ENCODE measurements around the gene ZNF773. TPM values are rescaled to one million over a fixed set of nuclear protein-coding genes. Genes with fewer than 3 reads are reported as not detected.
"Not testable (repeated sequence)": the region's sequence is repeated elsewhere in the genome, so short reads cannot be mapped to it uniquely, and the experiment has no call there.

The ZNF773 gene
- total RNA-seq (2014; rRNA removed; shearing (Covaris generic)), result 7.2 and 9.3 TPM in 2 replicates

- not testable (repeated sequence) for H3K36me3 ChIP-seq (replicated peaks; ENCODE audit: control insufficient read depth, insufficient read depth, low read length); H3K27me3 ChIP-seq (ENCODE audit: control insufficient read depth, insufficient read depth, low read length)
- peak within 1 kb of the TSS; percentile 73 for H3K4me3 ChIP-seq (ENCODE audit: insufficient read depth, low read depth, low read length)
- peak; percentile 94 for DNase-seq
Measured at GRCh38 chr19:57499680-57500395, at the start of gene ZNF773. TSS of gene ZNF773 (plus strand) at chr19:57499938. CDS start at chr19:57500081, 143 bp downstream.

DNA sequence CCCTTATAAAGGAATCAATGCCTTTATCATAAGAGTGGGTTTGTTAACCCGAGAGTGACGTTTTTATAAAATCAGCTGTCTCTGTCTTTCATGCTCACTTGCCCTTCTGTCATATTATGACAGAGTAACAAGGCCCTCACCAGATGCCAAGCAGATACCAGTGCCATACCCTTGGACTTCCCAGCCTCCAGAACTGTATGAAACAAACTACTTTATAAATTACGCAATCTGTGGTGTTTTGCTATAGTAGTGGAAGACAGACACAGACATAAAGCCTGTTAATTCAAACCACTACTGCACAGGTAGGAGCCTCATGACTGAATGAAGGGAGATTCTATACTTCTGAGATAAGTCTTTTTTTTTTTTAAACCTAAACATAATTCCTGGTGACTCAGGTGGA lies 47.4 kb upstream of the ZNF773 start:
- Histone ChIP-seq H3K36me3 (replicated peaks; ENCODE audit: control insufficient read depth, insufficient read depth, low read length) (no peaks in the 10 kb centered on the region), H3K4me3 (ENCODE audit: insufficient read depth, low read depth, low read length) (no peak overlapping the region), H3K27me3 (ENCODE audit: control insufficient read depth, insufficient read depth, low read length) (no peaks in the 10 kb centered on the region)
- DNase-seq, result no peak

GRCh38 chr19:57465680-57466381 lies 33.9 kb upstream of the ZNF773 start:
- H3K36me3 ChIP-seq (replicated peaks; ENCODE audit: control insufficient read depth, insufficient read depth, low read length), result no peaks in the 10 kb centered on the region
- peak; percentile 55 for DNase-seq
- no peaks in the 10 kb centered on the region for H3K27me3 ChIP-seq (ENCODE audit: control insufficient read depth, insufficient read depth, low read length)
- H3K4me3 ChIP-seq (ENCODE audit: insufficient read depth, low read depth, low read length), result no peak overlapping the region

- DNase-seq, result no peak
- Histone ChIP-seq H3K4me3 (ENCODE audit: insufficient read depth, low read depth, low read length) (no peak overlapping the region), H3K36me3 (replicated peaks; ENCODE audit: control insufficient read depth, insufficient read depth, low read length) (no peaks in the 10 kb centered on the region), H3K27me3 (ENCODE audit: control insufficient read depth, insufficient read depth, low read length) (no peaks in the 10 kb centered on the region)
Measured at GRCh38 chr19:57466489-57466888, 33.2 kb upstream of the ZNF773 start.

DNA sequence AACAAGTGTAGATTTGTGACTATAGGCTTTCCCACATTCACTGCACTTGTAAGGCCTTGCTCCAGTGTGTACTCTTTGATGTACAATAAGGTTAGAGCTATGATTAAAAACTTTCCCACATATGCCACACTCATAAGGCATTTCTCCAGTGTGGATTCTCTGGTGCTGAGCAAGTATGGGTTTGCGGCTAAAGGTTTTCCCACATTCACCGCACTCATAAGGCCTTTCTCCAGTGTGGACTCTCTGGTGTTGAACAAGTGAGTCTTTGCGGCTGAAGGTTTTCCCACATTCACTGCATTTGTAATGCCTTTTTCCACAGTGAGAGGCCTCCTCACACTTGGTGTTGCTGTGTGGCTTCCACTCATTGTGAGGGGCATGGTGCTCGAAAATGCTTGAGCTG lies 26.1 kb upstream of the ZNF773 start:
- no peak for DNase-seq
- H3K36me3 ChIP-seq (replicated peaks; ENCODE audit: control insufficient read depth, insufficient read depth, low read length), result peaks cover 31% of the 10 kb centered on the region
- H3K27me3 ChIP-seq (ENCODE audit: control insufficient read depth, insufficient read depth, low read length), result no peaks in the 10 kb centered on the region
- no peak overlapping the region for H3K4me3 ChIP-seq (ENCODE audit: insufficient read depth, low read depth, low read length)

- Histone ChIP-seq H3K4me3 (ENCODE audit: insufficient read depth, low read depth, low read length) (peak within 1 kb of the TSS; percentile 72), H3K27me3 (ENCODE audit: control insufficient read depth, insufficient read depth, low read length) (no peaks in the 10 kb centered on the region)
- peak; percentile 88 for DNase-seq
Measured at GRCh38 chr19:57477191-57478008, 22.3 kb upstream of the ZNF773 start, which contains the start of gene ZNF772. TSS of gene ZNF772 (minus strand) at chr19:57477566. CDS start at chr19:57477309, 257 bp downstream.

GRCh38 chr19:57487477-57488298 lies 12.1 kb upstream of the ZNF773 start, which contains the start of gene ZNF419:
TSS of gene ZNF419 (plus strand) at chr19:57487750. CDS start at chr19:57487951, 201 bp downstream.
- not testable (repeated sequence) for H3K27me3 ChIP-seq (ENCODE audit: control insufficient read depth, insufficient read depth, low read length)
- peak; percentile 94 for DNase-seq
- H3K36me3 ChIP-seq (replicated peaks; ENCODE audit: control insufficient read depth, insufficient read depth, low read length), result peaks cover 12% of the 10 kb centered on the region
- peak within 1 kb of the TSS; percentile 87 for H3K4me3 ChIP-seq (ENCODE audit: insufficient read depth, low read depth, low read length)

More at GRCh38 chr19:57477191-57478008, 22.3 kb upstream of the ZNF773 start, which contains the start of gene ZNF772:
- H3K36me3 ChIP-seq (replicated peaks; ENCODE audit: control insufficient read depth, insufficient read depth, low read length), result peaks cover 31% of the 10 kb centered on the region

- not testable (repeated sequence) for DNase-seq; H3K27me3 ChIP-seq (ENCODE audit: control insufficient read depth, insufficient read depth, low read length); H3K4me3 ChIP-seq (ENCODE audit: insufficient read depth, low read depth, low read length)
- peaks cover 16% of the 10 kb centered on the region for H3K36me3 ChIP-seq (replicated peaks; ENCODE audit: control insufficient read depth, insufficient read depth, low read length)
Measured at GRCh38 chr19:57488299-57488644, 11.5 kb upstream of the ZNF773 start.

GRCh38 chr19:57499332-57499679 lies 432 bp upstream of the ZNF773 start:
- DNase-seq; H3K36me3 ChIP-seq (replicated peaks; ENCODE audit: control insufficient read depth, insufficient read depth, low read length); H3K4me3 ChIP-seq (ENCODE audit: insufficient read depth, low read depth, low read length); H3K27me3 ChIP-seq (ENCODE audit: control insufficient read depth, insufficient read depth, low read length): not testable (repeated sequence)

- H3K4me3 ChIP-seq (ENCODE audit: insufficient read depth, low read depth, low read length), result peak overlapping the region; percentile 11; the same call in 1 of the 2 replicates
- H3K36me3 ChIP-seq (replicated peaks; ENCODE audit: control insufficient read depth, insufficient read depth, low read length); DNase-seq: not testable (repeated sequence)
Measured at GRCh38 chr19:57500400-57500799, 662 bp downstream of the ZNF773 start.

GRCh38 chr19:57506163-57506562 lies 6.4 kb downstream of the ZNF773 start:
- Histone ChIP-seq H3K27me3 (ENCODE audit: control insufficient read depth, insufficient read depth, low read length) (no peaks in the 10 kb centered on the region), H3K4me3 (ENCODE audit: insufficient read depth, low read depth, low read length) (no peak overlapping the region), H3K36me3 (replicated peaks; ENCODE audit: control insufficient read depth, insufficient read depth, low read length) (peaks cover 14% of the 10 kb centered on the region)
- no peak for DNase-seq

More at GRCh38 chr19:57500400-57500799, 662 bp downstream of the ZNF773 start:
- H3K27me3 ChIP-seq (ENCODE audit: control insufficient read depth, insufficient read depth, low read length), result not testable (repeated sequence)

DNA sequence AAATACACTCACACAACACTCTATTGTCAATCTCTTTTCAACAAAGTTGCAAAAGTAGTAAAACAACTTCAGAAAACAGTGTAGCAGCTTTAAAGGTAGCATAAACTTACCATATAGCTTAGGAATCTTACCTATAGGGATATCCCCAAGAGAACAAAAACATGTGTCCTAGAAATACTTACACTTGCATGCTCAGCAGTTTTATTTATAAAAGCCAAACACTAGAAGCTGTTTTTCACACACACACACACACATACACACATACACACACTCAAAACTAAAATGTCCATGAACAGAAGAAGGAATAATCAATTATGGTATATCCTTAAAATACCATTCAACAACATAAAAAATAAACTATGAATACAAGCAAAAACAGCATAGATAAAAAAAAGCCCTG lies 11.7 kb downstream of the ZNF773 start:
- H3K36me3 ChIP-seq (replicated peaks; ENCODE audit: control insufficient read depth, insufficient read depth, low read length), result peaks cover 2% of the 10 kb centered on the region

DNA sequence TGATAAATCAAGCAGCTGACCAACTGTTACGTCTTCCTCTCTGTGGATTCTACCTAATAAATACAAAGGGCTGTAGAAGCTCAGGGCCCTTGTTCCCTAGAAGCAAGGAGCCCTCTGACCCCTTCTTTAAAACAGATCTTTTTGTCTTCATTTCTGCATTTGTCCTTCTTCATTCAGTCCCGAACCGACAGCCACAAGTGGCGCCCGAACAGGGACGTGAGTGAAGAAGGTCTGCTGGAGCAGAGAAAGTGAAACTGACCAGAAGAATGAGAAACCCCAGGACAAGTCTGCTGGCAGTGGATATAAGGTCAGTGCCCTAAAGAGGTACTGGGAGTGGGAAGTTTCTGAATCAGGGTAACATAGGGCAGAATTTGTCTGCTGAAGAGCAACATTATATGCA lies 13.1 kb downstream of the ZNF773 start:
- Histone ChIP-seq H3K4me3 (ENCODE audit: insufficient read depth, low read depth, low read length) (no peak overlapping the region), H3K27me3 (ENCODE audit: control insufficient read depth, insufficient read depth, low read length) (no peaks in the 10 kb centered on the region), H3K36me3 (replicated peaks; ENCODE audit: control insufficient read depth, insufficient read depth, low read length) (no peaks in the 10 kb centered on the region)
- DNase-seq, result no peak

More for the DNA sequence above, 11.7 kb downstream of the ZNF773 start:
- no peak overlapping the region for H3K4me3 ChIP-seq (ENCODE audit: insufficient read depth, low read depth, low read length)
- no peaks in the 10 kb centered on the region for H3K27me3 ChIP-seq (ENCODE audit: control insufficient read depth, insufficient read depth, low read length)
- DNase-seq, result no peak

- DNase-seq, result no peak
- Histone ChIP-seq H3K36me3 (replicated peaks; ENCODE audit: control insufficient read depth, insufficient read depth, low read length) (no peaks in the 10 kb centered on the region), H3K4me3 (ENCODE audit: insufficient read depth, low read depth, low read length) (no peak overlapping the region), H3K27me3 (ENCODE audit: control insufficient read depth, insufficient read depth, low read length) (no peaks in the 10 kb centered on the region)
Measured at GRCh38 chr19:57515255-57515654, 15.5 kb downstream of the ZNF773 start.
